Raji (cell line): ENCODE results near the gene STAT4.

ENCODE experiments used
- POLR2A ChIP-seq: IDR thresholded peaks from 2 replicates; pipeline ENCODE4 v1.6.1; 2011; ENCODE audit warnings: low read depth, low read length, control low read depth; ENCODE audit not compliant: insufficient read depth

Gene STAT4

GRCh38 chr2:191126386-191127085 is 24.3 kb downstream of the STAT4 start:
- TF ChIP-seq POLR2A = no peak

DNA sequence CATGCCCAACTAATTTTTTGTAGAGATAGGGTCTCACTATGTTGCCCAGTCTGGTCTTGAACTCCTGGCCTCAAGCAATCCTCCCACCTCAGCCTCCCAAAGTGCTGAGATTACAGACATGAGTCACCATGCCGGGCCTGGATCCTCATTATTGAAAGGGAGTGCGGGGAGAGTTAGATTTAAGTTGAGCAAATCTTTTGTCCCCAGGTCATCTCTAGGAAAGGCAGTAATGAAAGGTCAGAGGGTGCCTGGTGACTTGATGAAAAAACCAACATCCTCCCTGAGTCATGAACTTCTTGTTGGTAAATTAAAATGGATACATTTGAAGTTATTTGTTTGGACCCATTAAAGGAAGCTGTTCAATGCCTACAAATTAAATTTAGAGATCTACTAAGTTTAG is 25.1 kb downstream of the STAT4 start:
- no peak for TF ChIP-seq POLR2A

GRCh38 chr2:191122638-191123294 is 28.0 kb downstream of the STAT4 start:
- TF ChIP-seq POLR2A = no peak

DNA sequence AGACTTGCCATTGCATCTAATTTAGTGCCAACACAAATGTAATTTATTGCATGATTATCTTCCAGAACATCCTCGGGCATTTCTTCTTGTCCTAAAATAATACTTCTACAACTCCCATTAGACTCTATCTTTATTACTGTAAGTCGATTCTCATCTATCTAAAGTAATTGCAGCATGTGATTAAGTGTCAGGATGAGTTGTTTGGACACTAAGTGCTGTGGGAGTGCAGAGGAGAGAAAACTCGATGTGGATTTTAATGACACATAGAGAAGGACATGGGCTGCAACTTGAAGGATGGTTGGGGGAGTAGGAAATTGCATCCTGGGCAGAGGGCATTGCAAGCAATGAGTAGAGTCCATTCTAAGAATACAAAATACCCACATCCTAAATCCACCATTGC is 33.5 kb downstream of the STAT4 start:
- no peak for TF ChIP-seq POLR2A

- TF ChIP-seq POLR2A = no peak
Observed at GRCh38 chr2:191115804-191116203, 35.0 kb downstream of the STAT4 start.

DNA sequence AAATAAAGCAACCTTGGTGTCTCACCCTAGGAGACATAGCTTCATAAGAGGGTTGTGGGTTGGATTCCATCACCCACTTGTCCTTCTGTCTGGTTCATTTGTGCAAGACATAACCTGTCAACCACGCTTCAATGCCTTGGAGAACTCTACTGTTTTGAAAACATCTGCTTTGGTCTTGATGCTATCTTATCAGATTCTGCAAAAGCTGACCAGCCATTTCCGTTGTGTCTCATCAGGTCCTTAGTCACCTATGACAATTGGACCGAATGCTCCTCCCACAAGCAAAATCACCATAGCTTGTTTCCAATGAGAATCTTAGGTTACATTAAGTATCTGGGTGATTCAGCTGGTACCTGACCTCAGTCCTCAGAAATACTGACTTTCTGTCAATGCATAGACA is 35.4 kb downstream of the STAT4 start:
- no peak for TF ChIP-seq POLR2A

DNA sequence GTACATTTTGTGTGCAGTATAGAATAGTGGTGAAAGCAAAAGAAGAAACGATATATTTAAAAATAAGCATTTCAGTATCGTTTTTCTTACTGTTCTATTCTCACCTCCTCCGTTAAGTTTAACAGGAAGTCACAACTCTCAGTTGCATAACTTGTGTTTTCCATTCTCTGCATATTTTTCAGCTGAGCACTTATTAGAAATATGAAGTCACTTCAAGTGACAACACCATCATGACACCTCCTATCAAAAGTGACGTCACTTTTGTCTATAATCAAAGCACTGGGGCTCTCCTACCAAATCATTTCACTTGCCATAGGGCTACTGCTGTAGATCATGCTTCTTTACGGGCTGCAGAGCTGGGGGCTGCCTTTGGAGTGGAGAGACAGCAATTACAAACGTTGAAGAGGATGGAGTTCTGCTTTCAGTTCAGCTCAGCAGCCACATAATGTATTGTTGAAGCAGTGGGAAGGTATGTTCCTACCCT is 36.3 kb downstream of the STAT4 start:
- TF ChIP-seq POLR2A = no peak

- TF ChIP-seq POLR2A = no peak
Observed at GRCh38 chr2:191113761-191114160, 37.0 kb downstream of the STAT4 start.

DNA sequence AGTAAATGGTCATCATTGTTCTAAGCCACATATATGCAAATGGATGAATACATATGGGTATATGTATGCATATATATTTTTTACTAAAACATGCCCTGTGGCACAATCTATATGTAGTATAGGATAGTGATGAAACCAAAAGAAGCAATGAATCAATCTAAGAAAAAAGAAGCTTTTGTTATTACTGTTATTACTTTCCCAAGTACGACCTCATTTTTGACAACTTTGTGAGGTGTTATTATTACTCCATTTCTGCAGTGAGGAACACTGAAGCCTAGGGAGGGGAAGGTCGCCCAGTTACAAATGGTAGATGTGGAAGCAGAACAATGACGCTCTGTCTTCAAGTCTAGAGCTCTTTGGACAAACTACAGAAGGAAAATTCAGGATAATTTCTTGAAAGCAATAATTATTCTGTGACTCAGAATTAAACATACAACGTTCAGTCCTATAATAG is 38.3 kb downstream of the STAT4 start:
- TF ChIP-seq POLR2A = no peak

DNA sequence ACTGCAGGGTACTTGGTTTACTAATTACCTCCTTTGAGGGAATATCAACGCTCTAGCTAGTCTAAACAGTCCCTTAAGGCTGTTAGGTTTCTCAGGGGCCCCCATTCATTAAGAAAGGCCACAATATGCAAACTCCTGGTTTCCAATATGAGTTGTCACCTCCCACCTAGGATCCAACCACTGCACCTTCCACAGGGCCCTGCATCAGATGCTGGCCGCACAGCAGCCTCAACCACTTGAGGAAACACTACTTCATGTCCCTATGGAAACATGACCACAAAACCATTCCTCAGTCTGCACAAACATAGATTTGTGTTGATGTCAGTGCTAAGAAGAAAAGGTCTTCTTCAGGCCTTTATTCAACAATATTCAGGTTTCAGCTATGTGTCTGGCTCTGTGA is 40.9 kb downstream of the STAT4 start:
- no peak for TF ChIP-seq POLR2A

DNA sequence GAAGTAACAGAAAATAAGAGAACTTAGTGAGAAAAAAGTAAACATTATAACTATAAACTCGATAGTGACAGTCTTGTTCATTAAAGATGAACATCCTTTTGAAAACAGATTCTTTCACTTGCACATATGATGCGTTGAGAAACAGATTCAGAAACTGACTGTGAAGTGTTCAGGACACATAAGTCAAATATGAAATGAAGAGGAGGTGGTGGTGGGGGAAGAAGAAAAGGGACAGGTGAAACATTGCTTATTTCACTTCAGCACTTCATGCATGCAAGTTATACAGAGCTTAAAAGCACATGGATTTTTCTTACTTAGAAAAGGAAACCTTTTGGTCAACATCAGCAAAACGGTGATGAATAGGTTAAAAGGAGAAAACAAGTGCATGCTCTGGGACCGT is 42.5 kb downstream of the STAT4 start:
- TF ChIP-seq POLR2A = no peak

- no peak for TF ChIP-seq POLR2A
Observed at GRCh38 chr2:191105082-191105481, 45.7 kb downstream of the STAT4 start.

- TF ChIP-seq POLR2A = no peak
Observed at GRCh38 chr2:191103774-191104173, 47.0 kb downstream of the STAT4 start.

- TF ChIP-seq POLR2A = no peak
Observed at GRCh38 chr2:191100216-191100615, 50.6 kb downstream of the STAT4 start.

DNA sequence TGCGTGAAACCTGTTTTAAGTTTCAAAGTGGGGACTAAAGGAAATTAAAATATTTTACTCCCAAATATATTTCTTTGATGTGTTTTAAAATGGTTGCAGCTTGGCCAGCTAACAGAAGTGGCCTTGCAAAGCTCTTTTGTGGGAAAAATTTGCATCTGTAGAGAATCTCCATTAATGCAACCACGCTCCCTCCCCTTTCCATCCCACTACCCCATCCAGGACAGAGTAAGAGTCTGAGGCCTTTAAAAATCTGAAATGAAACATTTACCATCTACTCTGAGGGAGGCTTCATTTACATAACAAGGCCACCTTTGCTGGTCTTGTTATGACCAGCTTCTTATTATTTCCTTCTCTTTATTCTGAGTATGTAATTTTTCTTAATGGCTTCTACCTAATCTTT is 63.5 kb downstream of the STAT4 start:
- TF ChIP-seq POLR2A = no peak

DNA sequence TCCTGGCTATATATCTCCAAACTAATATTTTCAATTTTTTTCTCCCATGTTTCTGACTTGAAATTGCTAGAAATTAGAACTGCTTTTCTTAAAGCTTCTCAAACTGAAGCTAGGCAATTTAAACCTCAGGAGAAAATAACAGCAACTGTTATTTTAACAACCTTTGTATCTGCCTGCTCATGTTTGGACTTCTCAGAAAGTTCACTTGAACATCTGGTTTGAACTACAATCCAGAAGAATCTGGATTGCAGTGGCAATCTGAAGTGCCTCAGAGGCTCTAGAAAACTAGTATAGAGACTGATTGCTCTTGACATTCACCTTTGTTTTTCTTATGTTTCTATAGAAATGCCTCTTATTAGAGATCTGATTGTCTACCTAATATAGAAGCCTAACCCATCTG is 64.1 kb downstream of the STAT4 start:
- no peak for TF ChIP-seq POLR2A
